ENCODE measurements around the gene GBP1. TPM values are rescaled to one million over a fixed set of nuclear protein-coding genes. Genes with fewer than 3 reads are reported as not detected.

Gene GBP1
- total and polyA plus RNA-seq, 2 experiments from 2014 or later = 0.13 TPM; not detected in 1

- no peaks in the 10 kb centered on the region for H4K20me1 ChIP-seq (replicated peaks; ENCODE audit: insufficient read depth)
Measured at GRCh38 chr1:89037186-89037585, 27.8 kb downstream of the GBP1 start.

More at GRCh38 chr1:89037186-89037585, 27.8 kb downstream of the GBP1 start:
- ATAC-seq = no peak
- Mint-ChIP-seq H3K9me3 (peaks cover 28% of the 10 kb centered on the region), H3K36me3 (ENCODE audit: low read depth) (peaks cover 7% of the 10 kb centered on the region; the same call in 1 of the 3 replicates), H3K27ac (no peak overlapping the region), H3K4me3 (no peak overlapping the region), H3K4me1 (no peaks in the 10 kb centered on the region), H3K27me3 (ENCODE audit: insufficient read depth, low read depth, poor library complexity) (no peaks in the 10 kb centered on the region)
- H3F3A ChIP-seq (replicated peaks; ENCODE audit: low read depth) = no peaks in the 10 kb centered on the region
- 0 out of 2 replicates have a peak, but pooled peaks cover 3% of the 10 kb centered on the region for H3K9me2 ChIP-seq (ENCODE audit: insufficient read depth)
- no peak overlapping the region for H3K27ac ChIP-seq (ENCODE audit: low read depth)
- TF ChIP-seq NANOG (IDR thresholded peaks at IDR 0.05; ENCODE audit: borderline replicate concordance) = no peak
- TF ChIP-seq ETS1 (IDR thresholded peaks at IDR 0.05) = no peak
- no peak for TF ChIP-seq CREB1 (CRISPR knock-in tag; IDR thresholded peaks at IDR 0.05; ENCODE audit: low read depth)
- no peak for TF ChIP-seq ZNF114 (CRISPR knock-in tag; IDR thresholded peaks at IDR 0.05)
- no peak for TF ChIP-seq POLR2AphosphoS5 (IDR thresholded peaks at IDR 0.05; ENCODE audit: low read depth)
- no peak for TF ChIP-seq JUNB (IDR thresholded peaks at IDR 0.05; ENCODE audit: unreplicated experiment)
- no peak for TF ChIP-seq CTCF (conservative IDR thresholded peaks at IDR 0.05; ENCODE audit: low read depth in 2 of 2)
- no peak for TF ChIP-seq ZNF462 (CRISPR knock-in tag; IDR thresholded peaks at IDR 0.05)
- TF ChIP-seq EZH2phosphoT487 (IDR thresholded peaks at IDR 0.05; ENCODE audit: unreplicated experiment) = no peak
- TF ChIP-seq, protein P1, sequence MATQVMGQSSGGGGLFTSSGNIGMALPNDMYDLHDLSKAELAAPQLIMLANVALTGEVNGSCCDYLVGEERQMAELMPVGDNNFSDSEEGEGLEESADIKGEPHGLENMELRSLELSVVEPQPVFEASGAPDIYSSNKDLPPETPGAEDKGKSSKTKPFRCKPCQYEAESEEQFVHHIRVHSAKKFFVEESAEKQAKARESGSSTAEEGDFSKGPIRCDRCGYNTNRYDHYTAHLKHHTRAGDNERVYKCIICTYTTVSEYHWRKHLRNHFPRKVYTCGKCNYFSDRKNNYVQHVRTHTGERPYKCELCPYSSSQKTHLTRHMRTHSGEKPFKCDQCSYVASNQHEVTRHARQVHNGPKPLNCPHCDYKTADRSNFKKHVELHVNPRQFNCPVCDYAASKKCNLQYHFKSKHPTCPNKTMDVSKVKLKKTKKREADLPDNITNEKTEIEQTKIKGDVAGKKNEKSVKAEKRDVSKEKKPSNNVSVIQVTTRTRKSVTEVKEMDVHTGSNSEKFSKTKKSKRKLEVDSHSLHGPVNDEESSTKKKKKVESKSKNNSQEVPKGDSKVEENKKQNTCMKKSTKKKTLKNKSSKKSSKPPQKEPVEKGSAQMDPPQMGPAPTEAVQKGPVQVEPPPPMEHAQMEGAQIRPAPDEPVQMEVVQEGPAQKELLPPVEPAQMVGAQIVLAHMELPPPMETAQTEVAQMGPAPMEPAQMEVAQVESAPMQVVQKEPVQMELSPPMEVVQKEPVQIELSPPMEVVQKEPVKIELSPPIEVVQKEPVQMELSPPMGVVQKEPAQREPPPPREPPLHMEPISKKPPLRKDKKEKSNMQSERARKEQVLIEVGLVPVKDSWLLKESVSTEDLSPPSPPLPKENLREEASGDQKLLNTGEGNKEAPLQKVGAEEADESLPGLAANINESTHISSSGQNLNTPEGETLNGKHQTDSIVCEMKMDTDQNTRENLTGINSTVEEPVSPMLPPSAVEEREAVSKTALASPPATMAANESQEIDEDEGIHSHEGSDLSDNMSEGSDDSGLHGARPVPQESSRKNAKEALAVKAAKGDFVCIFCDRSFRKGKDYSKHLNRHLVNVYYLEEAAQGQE (IDR thresholded peaks at IDR 0.05; ENCODE audit: unreplicated experiment) = no peak
- TF ChIP-seq ZNF331 (CRISPR knock-in tag; IDR thresholded peaks at IDR 0.05; ENCODE audit: low read depth) = no peak
- no peak for TF ChIP-seq EZH2 (IDR thresholded peaks at IDR 0.05; ENCODE audit: low read depth, unreplicated experiment)
- no peak for TF ChIP-seq STAT1 (IDR thresholded peaks at IDR 0.05; ENCODE audit: unreplicated experiment)
- H3K79me2 ChIP-seq (replicated peaks; ENCODE audit: insufficient read depth) = no peaks in the 10 kb centered on the region
- no peak overlapping the region for H2AFZ ChIP-seq
- no peaks in the 10 kb centered on the region for H3K27me3 ChIP-seq (ENCODE audit: insufficient read depth)
- no peaks in the 10 kb centered on the region for H3K4me1 ChIP-seq (ENCODE audit: insufficient read depth)
- H3K36me3 ChIP-seq (ENCODE audit: insufficient read depth) = 0 out of 2 replicates have a peak, but pooled peaks cover 4% of the 10 kb centered on the region
- H3K4me3 ChIP-seq = no peak overlapping the region
- DNase-seq (ENCODE audit: low spot score) = no peak
- H3K4me2 ChIP-seq = no peak overlapping the region

All from GM23338 (cell line).